GM12878 (cell line): ENCODE measurements around the gene NLRC3. TPM values are rescaled to one million over a fixed set of nuclear protein-coding genes. Genes with fewer than 3 reads are reported as not detected.
"Not testable (repeated sequence)": the region's sequence is repeated elsewhere in the genome, so short reads cannot be mapped to it uniquely, and the experiment has no call there.

Experiments used
- ATAC-seq: fragments of 200-7000 bp; cut with Tn5 transposase; 3 replicates; pipeline ENCODE4 v1.9.1; 2020; ENCODE audit warnings: mild to moderate bottlenecking, moderate library complexity
- BruUV-seq: library from RNA; stranded (reverse); fragments of 400-500 nt; replicated peaks from 2 replicates; lab custom pipeline; 2021; lab: Mats Ljungman, UMichigan
- CTCF ChIA-PET: fragments of 300-600 bp; sonication (Branson Sonifier 250); formaldehyde crosslinking; extraction: SDS; loops from one replicate; lab custom pipeline; 2021; ENCODE audit warnings: inconsistent platforms; lab: Yijun Ruan, JAX
- POLR2A ChIA-PET: fragments of 350-600 bp; formaldehyde crosslinking; extraction: SDS; loops from one replicate; lab custom pipeline; 2021; ENCODE audit warnings: inconsistent platforms; lab: Charles Lee
- RAD21 ChIA-PET: fragments of 300-600 bp; sonication (Branson Sonifier 250); formaldehyde crosslinking; loops from one replicate; lab custom pipeline; 2023; ENCODE audit warnings: antibody characterized with exemption; ENCODE audit not compliant: unreplicated experiment; lab: Charles Lee
- SMC1A ChIA-PET: fragments of 300-600 bp; sonication (Branson Sonifier 250); formaldehyde crosslinking; loops from one replicate; lab custom pipeline; 2023; ENCODE audit not compliant: unreplicated experiment, uncharacterized antibody; lab: Charles Lee
- DNase-seq: peaks from one replicate; pipeline ENCODE4 v3.0.0-alpha.2; 2011; ENCODE audit warnings: low read depth, low spot score
- FAIRE-seq: peaks from 3 replicates; lab custom pipeline; 2011; peaks lifted over from hg19 to GRCh38; lab: Jason Lieb, UNC
- H2AFZ ChIP-seq: 2 replicates; pipeline ENCODE4 v1.6.0; 2011; ENCODE audit warnings: low read depth, low read length, control low read depth; ENCODE audit not compliant: control insufficient read depth
- H3K27ac ChIP-seq: 2 replicates; pipeline ENCODE4 v1.5.1; 2011; ENCODE audit warnings: control low read depth; ENCODE audit not compliant: control insufficient read depth, insufficient read depth
- H3K27me3 ChIP-seq, 2 experiments: replicated peaks in 1 of 2; 2 replicates each; pipeline versions ENCODE4 v1.6.0 to v1.6.1; 2011; ENCODE audit warnings: low read length in 1 of 2; ENCODE audit not compliant: control insufficient read depth in 2 of 2, insufficient read depth in 2 of 2
- H3K36me3 ChIP-seq, 2 experiments: 2 replicates each; pipeline ENCODE4 v1.5.1; 2011; ENCODE audit warnings: low read length in 1 of 2; ENCODE audit not compliant: control insufficient read depth in 2 of 2, insufficient read depth in 2 of 2
- H3K4me1 ChIP-seq: 2 replicates; pipeline ENCODE4 v1.6.1; 2011; ENCODE audit warnings: mild to moderate bottlenecking, low read length, moderate library complexity, mixed read lengths; ENCODE audit not compliant: control insufficient read depth, insufficient read depth
- H3K4me2 ChIP-seq: 2 replicates; pipeline ENCODE4 v1.6.0; 2011; ENCODE audit warnings: control low read depth; ENCODE audit not compliant: control insufficient read depth, insufficient read depth
- H3K4me3 ChIP-seq: fragments of 200-600 bp; sonication (generic); 2 replicates; pipeline ENCODE4 v1.5.1; 2016
- H3K79me2 ChIP-seq: 2 replicates; pipeline ENCODE4 v1.6.0; 2011; ENCODE audit warnings: low read length; ENCODE audit not compliant: control insufficient read depth, insufficient read depth
- H3K9ac ChIP-seq: 2 replicates; pipeline ENCODE4 v1.8.0; 2011; ENCODE audit warnings: low read length, control low read depth, mixed read lengths; ENCODE audit not compliant: control insufficient read depth, insufficient read depth
- H3K9me3 ChIP-seq: replicated peaks from 3 replicates; pipeline ENCODE4 v1.5.1; 2011; ENCODE audit warnings: mild to moderate bottlenecking, low read length; ENCODE audit not compliant: control insufficient read depth, insufficient read depth
- H4K20me1 ChIP-seq: 2 replicates; pipeline ENCODE4 v1.6.0; 2011; ENCODE audit not compliant: control insufficient read depth, insufficient read depth
- EED ChIP-seq: sonication (generic); IDR thresholded peaks from 2 replicates; pipeline ENCODE4 v1.6.1; 2016; ENCODE audit warnings: antibody characterized with exemption, low read depth
- SPI1 ChIP-seq: IDR thresholded peaks from 2 replicates; pipeline ENCODE4 v1.6.1; 2011; ENCODE audit warnings: low read depth, mild to moderate bottlenecking, low read length, moderate library complexity, borderline replicate concordance; ENCODE audit not compliant: insufficient read depth
- ZNF207 ChIP-seq: fragments of 450-650 bp; IDR thresholded peaks from 2 replicates; pipeline ENCODE4 v1.6.1; 2014; ENCODE audit warnings: antibody characterized with exemption, mild to moderate bottlenecking, borderline replicate concordance
- ZNF217 ChIP-seq: fragments of 450-650 bp; IDR thresholded peaks from 2 replicates; pipeline ENCODE4 v1.6.1; 2017; ENCODE audit warnings: antibody characterized with exemption, mild to moderate bottlenecking
- WGBS: methylation state at CpG from one replicate; pipeline ENCODE4 v1.1.6; 2016; ENCODE audit warnings: low lambda C conversion rate; ENCODE audit not compliant: insufficient replicate concordance, insufficient coverage; ENCODE audit errors: missing lambda C conversion rate; 5-methylcytosine and 5-hydroxymethylcytosine counted together
- in situ Hi-C: fragments of 300-500 bp; cut with MboI; formaldehyde crosslinking; loops from 9 replicates; pipeline ENCODE4 v1.14.3; 2018; ENCODE audit warnings: mixed read lengths
- intact Hi-C: fragments of 100-400 bp; cut with micrococcal nuclease; formaldehyde crosslinking; loops from one replicate; pipeline ENCODE4 v1.14.2; 2022; ENCODE audit not compliant: unreplicated experiment
- polyA plus RNA-seq, 11 experiments: library from polyadenylated mRNA; depleted of rRNA in 4 of 11; unstranded in 6 of 11; stranded (reverse) in 5 of 11; fragments of >200 nt; fragmentation: Nextera tagmentation in 4 of 11; fragmentation: Illumina TruSeq in 1 of 11; extraction: Ambion mirVana in 4 of 11; extraction: Trizol in 1 of 11; gene quantifications; 1 replicate in 1 of 11; 2 replicates in 10 of 11; pipeline versions ENCODE4 v1.2.1 to v1.2.3, GENCODE V29; 2011 to 2016; ENCODE audit warnings: inconsistent platforms in 2 of 11, missing spikeins in 2 of 11, low read depth in 1 of 11
- total RNA-seq, 4 experiments: library from RNA; depleted of rRNA in 3 of 4; stranded (reverse); fragments of >200 nt in 3 of 4; fragmentation: Illumina TruSeq in 1 of 4; extraction: Trizol in 1 of 4; gene quantifications; 2 replicates each; pipeline versions ENCODE4 v1.2.1 to v1.2.3, GENCODE V29; 2013 to 2021
- TF ChIP-seq, protein P1 (sequence below): fragments of 450-650 bp; IDR thresholded peaks from 2 replicates; pipeline ENCODE4 v1.6.1; 2018; ENCODE audit warnings: borderline replicate concordance, mild to moderate bottlenecking; ENCODE audit not compliant: partially characterized antibody

The NLRC3 gene
- total and polyA plus RNA-seq, 10 of the 15 experiments (the other 5 are each of a cell fraction or from before 2014, with no cell fraction given), result 2.2 to 17.8 (median 7.6) TPM

DNA sequence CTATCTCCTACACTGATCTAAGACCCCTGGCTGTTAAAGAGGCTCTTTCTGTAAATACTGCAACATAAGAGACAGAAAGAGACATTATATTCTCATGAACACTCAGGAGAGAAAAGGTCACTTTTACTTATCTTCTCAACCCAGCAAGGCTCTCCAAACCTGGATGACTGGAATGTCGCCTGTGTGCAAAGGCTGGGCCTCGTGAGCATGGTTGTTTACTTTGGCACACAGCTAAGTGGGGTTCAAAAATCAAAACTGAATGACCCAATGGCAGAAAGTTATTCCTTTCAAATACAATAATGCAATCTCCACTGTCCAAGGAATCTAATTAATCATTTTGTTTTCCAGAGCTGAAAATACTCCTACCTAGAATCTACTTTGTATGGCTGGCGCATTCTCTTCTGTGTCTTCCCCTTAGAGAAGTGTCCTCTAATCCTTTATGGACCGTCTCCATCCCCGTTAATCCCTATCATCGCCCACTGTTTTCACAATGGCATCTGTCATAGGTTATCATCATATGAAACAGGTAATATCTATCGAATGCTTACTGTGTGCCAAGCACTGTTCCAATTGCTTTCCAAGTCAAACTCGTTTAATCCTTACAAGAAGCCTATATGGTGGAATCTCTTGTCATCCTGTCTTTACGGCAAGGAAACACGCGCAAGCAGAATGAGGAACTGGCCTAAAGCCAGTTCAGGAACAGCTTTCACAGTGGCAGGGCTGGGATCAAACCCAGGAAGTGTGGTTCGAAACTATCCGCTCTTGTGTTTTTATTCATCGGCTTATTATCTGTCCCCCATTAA, 32.9 kb upstream of the NLRC3 start:
- POLR2A ChIA-PET, result interaction anchor here (0.6 to 1.1 kb wide), 4 partner anchors 9 to 30 kb away, joined by 3 to 9 read pairs (median 4); no protein-coding TSS in a partner anchor
- FAIRE-seq (no peak), DNase-seq (no peak), ATAC-seq (no peak)
- Histone ChIP-seq H3K27ac (peak overlapping the region; percentile 88), H3K9me3 (no peaks in the 10 kb centered on the region), H3K9ac (peak overlapping the region; percentile 92), H3K4me1 (peaks cover 28% of the 10 kb centered on the region), H3K4me2 (peak overlapping the region; percentile 61), H3K79me2 (peaks cover 45% of the 10 kb centered on the region), H2AFZ (no peak overlapping the region; the same call in 1 of the 2 replicates), H3K27me3 (no peaks in the 10 kb centered on the region), H3K4me3 (peak overlapping the region; percentile 96), H3K36me3 (peaks cover 0 to 2% of the 10 kb centered on the region in 2 experiments; a peak in 1 of 4 replicates), H4K20me1 (no peaks in the 10 kb centered on the region)
- CTCF ChIA-PET, result no interaction called here
- RAD21 ChIA-PET, result no interaction called here
- in situ Hi-C loops, result no loop called here
- TF ChIP-seq ZNF217, result no peak
- peak; percentile 78 for TF ChIP-seq SPI1
- no peak for TF ChIP-seq ZNF207
- TF ChIP-seq, protein P1, sequence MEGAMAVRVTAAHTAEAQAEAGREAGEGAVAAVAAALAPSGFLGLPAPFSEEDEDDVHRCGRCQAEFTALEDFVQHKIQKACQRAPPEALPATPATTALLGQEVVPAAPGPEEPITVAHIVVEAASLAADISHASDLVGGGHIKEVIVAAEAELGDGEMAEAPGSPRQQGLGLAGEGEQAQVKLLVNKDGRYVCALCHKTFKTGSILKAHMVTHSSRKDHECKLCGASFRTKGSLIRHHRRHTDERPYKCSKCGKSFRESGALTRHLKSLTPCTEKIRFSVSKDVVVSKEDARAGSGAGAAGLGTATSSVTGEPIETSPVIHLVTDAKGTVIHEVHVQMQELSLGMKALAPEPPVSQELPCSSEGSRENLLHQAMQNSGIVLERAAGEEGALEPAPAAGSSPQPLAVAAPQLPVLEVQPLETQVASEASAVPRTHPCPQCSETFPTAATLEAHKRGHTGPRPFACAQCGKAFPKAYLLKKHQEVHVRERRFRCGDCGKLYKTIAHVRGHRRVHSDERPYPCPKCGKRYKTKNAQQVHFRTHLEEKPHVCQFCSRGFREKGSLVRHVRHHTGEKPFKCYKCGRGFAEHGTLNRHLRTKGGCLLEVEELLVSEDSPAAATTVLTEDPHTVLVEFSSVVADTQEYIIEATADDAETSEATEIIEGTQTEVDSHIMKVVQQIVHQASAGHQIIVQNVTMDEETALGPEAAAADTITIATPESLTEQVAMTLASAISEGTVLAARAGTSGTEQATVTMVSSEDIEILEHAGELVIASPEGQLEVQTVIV, result no peak
- peak; percentile 33; the same call in 1 of the 2 replicates for TF ChIP-seq EED
- WGBS, result 39% methylated on average over 14 of the region's 14 CpGs
- SMC1A ChIA-PET, result interaction anchor here (0.6 kb wide), 1 partner anchor 37 kb away, joined by 3 read pairs; no protein-coding TSS in a partner anchor
- intact Hi-C loops, result no loop called here
- BruUV-seq, result no TSS peak

DNA sequence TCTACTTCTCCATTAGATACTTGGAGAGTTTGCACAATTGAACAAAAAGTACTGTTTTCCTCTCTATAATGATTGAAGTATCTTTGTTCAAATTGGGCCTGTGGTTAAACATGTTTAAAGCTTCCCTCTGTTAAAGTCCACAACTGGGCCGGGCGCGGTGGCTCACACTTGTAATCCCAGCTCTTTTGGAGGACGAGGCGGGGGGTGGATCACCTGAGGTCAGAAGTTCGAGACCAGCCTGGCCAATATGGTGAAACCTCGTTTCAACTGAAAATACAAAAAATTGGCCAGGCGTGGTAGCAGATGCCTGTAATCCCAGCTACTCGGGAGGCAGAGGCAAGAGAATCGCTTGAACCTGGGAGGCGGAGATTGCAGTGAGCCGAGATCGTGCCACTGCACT, 31.8 kb upstream of the NLRC3 start:
- FAIRE-seq, SMC1A ChIA-PET, in situ Hi-C loops, H2AFZ ChIP-seq, DNase-seq, H3K9me3 ChIP-seq, H3K4me3 ChIP-seq, H3K9ac ChIP-seq, BruUV-seq, POLR2A ChIA-PET, H3K27ac ChIP-seq, RAD21 ChIA-PET, H3K36me3 ChIP-seq, H3K27me3 ChIP-seq, ATAC-seq, intact Hi-C loops, H4K20me1 ChIP-seq: not testable (repeated sequence)
- Histone ChIP-seq H3K79me2 (peaks cover 34% of the 10 kb centered on the region), H3K4me1 (peaks cover 28% of the 10 kb centered on the region), H3K4me2 (0 out of 2 replicates have a peak overlapping the region, but pooled peaks have one; percentile 29)
- WGBS, result 94% methylated on average over 13 of the region's 13 CpGs
- CTCF ChIA-PET, result interaction anchor here (1.0 kb wide), 1 partner anchor 41 kb away, joined by 4 read pairs; no protein-coding TSS in a partner anchor
